Gastrocnemius medialis (tissue), 4 donors: ENCODE results near the gene ANKMY1.

Experiments used
- POLR2A ChIP-seq, 2 donors: fragments of 450-650 bp; IDR thresholded peaks; one replicate each; pipeline ENCODE4 v1.6.1; 2017; ENCODE audit warnings: antibody characterized with exemption in 2 of 2, mild to moderate bottlenecking in 2 of 2, moderate library complexity in 2 of 2
- TF ChIP-seq, protein P1 (sequence below), 5 experiments: fragments of 450-650 bp in 3 of 5; fragments of 200-600 bp in 2 of 5; sonication (generic) in 2 of 5; IDR thresholded peaks in 4 of 5; conservative IDR thresholded peaks in 1 of 5; 1 replicate in 4 of 5; 2 replicates in 1 of 5; pipeline ENCODE4 v1.5.1; 2016 to 2019; ENCODE audit warnings: antibody characterized with exemption in 5 of 5, mild to moderate bottlenecking in 3 of 5, moderate library complexity in 3 of 5

DNA sequence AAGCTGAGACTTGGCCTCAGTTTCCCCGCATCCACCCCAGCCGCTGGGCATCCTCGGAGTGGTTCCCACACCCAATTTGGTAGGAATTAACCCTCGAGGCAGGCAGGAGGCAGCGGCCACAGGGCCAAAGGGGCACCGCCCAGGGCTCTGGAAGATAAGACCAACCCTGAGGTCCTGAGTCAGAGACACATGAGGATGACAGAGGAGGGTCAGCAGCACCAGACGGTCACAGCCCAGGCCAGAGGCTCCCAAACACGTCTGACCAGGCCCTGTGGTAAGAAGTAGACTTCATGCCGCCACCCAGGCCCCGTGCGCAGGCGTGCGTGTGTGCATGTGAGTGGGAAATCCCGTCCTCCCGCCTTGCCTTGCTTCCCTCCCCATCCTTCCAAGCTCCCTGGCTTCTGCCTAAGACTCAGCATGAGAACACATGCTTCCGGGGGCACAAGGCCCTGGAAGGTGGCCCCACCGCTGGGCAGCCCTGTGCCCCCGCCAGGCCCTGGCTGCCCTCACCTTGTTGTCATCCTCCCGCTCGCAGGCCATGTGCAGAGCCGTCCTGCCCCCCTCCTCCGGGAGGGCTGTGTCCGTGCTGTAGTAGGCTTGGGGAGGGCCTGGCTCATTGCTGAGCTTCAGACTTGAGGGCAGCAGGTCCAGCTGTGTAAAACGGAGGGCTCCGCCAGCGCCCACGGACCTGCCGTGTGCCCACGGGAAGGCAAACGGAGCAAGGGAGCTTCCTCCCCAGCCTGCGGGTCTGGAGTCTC is 46.3 kb downstream of the ANKMY1 start:
- no peak for TF ChIP-seq POLR2A (IDR thresholded peaks at IDR 0.05)
- TF ChIP-seq, protein P1, sequence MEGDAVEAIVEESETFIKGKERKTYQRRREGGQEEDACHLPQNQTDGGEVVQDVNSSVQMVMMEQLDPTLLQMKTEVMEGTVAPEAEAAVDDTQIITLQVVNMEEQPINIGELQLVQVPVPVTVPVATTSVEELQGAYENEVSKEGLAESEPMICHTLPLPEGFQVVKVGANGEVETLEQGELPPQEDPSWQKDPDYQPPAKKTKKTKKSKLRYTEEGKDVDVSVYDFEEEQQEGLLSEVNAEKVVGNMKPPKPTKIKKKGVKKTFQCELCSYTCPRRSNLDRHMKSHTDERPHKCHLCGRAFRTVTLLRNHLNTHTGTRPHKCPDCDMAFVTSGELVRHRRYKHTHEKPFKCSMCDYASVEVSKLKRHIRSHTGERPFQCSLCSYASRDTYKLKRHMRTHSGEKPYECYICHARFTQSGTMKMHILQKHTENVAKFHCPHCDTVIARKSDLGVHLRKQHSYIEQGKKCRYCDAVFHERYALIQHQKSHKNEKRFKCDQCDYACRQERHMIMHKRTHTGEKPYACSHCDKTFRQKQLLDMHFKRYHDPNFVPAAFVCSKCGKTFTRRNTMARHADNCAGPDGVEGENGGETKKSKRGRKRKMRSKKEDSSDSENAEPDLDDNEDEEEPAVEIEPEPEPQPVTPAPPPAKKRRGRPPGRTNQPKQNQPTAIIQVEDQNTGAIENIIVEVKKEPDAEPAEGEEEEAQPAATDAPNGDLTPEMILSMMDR (IDR thresholded peaks at IDR 0.05 in 4 of 5, conservative IDR thresholded peaks at IDR 0.05 in 1 of 5), result no peak
